Activated CD4-positive, alpha-beta T cell treated with anti-CD3 and anti-CD28 coated beads for 36 hours (primary cell): ENCODE data around the gene C10orf53. TPM values are rescaled to one million over a fixed set of nuclear protein-coding genes. Genes with fewer than 3 reads are reported as not detected.

ENCODE experiments used
- ATAC-seq: fragments of 200-7000 bp; cut with Tn5 transposase; one replicate; pipeline ENCODE4 v1.10.0; 2021; ENCODE audit warnings: mild to moderate bottlenecking, moderate library complexity
- CTCF ChIA-PET: fragments of 350-600 bp; sonication (Branson Sonifier 250); formaldehyde crosslinking; loops from one replicate; lab custom pipeline; 2021; ENCODE audit warnings: antibody characterized with exemption; lab: Charles Lee
- POLR2A ChIA-PET: fragments of 350-600 bp; sonication (Branson Sonifier 250); formaldehyde crosslinking; loops from one replicate; lab custom pipeline; 2021; ENCODE audit warnings: antibody characterized with exemption, inconsistent platforms; lab: Charles Lee
- DNase-seq: peaks from one replicate; pipeline ENCODE4 v3.0.0-alpha.2; 2020
- H3K27ac Mint-ChIP-seq: one replicate; pipeline ENCODE4 v1.8.0; 2021; ENCODE audit warnings: mixed read lengths
- H3K27me3 Mint-ChIP-seq: one replicate; pipeline ENCODE4 v1.8.0; 2021; ENCODE audit warnings: mixed read lengths
- H3K36me3 Mint-ChIP-seq: one replicate; pipeline ENCODE4 v1.8.0; 2021; ENCODE audit warnings: low read depth, mixed read lengths
- H3K4me1 Mint-ChIP-seq: one replicate; pipeline ENCODE4 v1.8.0; 2021; ENCODE audit warnings: mixed read lengths
- H3K4me3 Mint-ChIP-seq: one replicate; pipeline ENCODE4 v1.8.0; 2021; ENCODE audit warnings: mild to moderate bottlenecking, moderate library complexity, mixed read lengths
- H3K9me3 Mint-ChIP-seq: one replicate; pipeline ENCODE4 v1.8.0; 2021; ENCODE audit warnings: low read depth, mixed read lengths
- intact Hi-C, 2 experiments: fragments of 100-400 bp; cut with DNase I in 1 of 2; cut with micrococcal nuclease in 1 of 2; formaldehyde crosslinking; loops; one replicate each; pipeline versions ENCODE4 v1.14.2 to v1.15.1; 2022 to 2024; cut with DNase I, micrococcal nuclease
- total RNA-seq, 2 experiments: library from RNA; stranded (reverse); gene quantifications; one replicate each; pipeline ENCODE4 v1.2.3, GENCODE V29; 2021

The C10orf53 gene, protein sequence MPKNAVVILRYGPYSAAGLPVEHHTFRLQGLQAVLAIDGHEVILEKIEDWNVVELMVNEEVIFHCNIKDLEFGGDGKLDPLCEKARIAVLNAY
- total RNA-seq = not detected

DNA sequence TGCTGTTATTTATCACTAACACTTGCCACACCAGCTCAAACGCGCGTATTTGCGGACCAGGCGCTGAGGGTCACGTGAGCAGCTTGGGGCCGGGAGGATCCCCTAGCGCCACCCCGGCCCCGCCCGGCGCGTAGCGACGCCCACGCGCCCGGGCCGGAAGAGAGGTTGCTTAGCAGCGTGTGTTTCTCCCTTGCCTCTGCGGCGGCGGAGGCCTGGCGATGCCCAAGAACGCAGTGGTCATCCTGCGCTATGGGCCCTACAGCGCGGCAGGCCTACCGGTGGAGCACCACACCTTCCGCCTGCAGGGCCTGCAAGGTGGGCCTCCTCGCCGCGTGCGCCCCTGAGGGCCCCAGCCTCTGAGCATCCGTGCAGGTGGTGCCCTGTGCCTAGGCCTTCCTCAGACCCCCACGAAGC is at the start of gene C10orf53:
Gene C10orf53, plus strand, starts transcription at position 172 of the 414 bp plus-strand sequence. Its CDS starts 47 bp downstream, at position 219.
- Mint-ChIP-seq H3K4me1 (peaks cover 5% of the 10 kb centered on the region), H3K9me3 (peaks cover 19% of the 10 kb centered on the region), H3K4me3 (no peak within 1 kb of the TSS), H3K36me3 (no peaks in the 10 kb centered on the region), H3K27ac (no peak within 1 kb of the TSS), H3K27me3 (peaks cover 38% of the 10 kb centered on the region)
- POLR2A ChIA-PET = no interaction called here
- intact Hi-C loops = loop anchor here in 1 of 2 experiments (1.0 kb wide), 1 partner anchor 72 kb away; no protein-coding TSS in a partner anchor
- peak; percentile 70 for ATAC-seq
- CTCF ChIA-PET = interaction anchor here (0.7 kb wide), 1 partner anchor 87 kb away, joined by 4 read pairs; no protein-coding TSS in a partner anchor
- peak; percentile 73 for DNase-seq

DNA sequence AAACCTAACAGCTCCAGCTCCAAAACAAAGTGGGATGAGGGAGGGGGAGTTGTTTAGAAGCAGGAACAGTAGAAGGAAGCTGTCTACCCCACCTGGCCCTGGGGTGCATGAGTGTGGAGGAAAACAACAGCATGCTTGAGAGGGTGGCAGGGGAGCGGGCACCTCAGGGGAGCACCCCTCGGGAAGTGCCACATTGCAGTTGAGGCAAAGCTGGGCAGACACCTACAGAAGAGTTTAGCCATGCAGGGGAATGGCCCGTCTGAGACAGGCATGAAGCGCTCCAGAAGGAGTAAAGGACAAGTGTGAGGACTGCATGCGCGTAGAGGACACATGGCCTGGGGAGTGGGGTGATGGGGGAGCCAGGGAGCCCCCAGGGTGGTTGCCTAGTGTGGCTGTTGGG is 47.5 kb upstream of the C10orf53 start:
- Mint-ChIP-seq H3K9me3 (no peaks in the 10 kb centered on the region), H3K27ac (no peak overlapping the region), H3K4me1 (no peaks in the 10 kb centered on the region), H3K27me3 (no peaks in the 10 kb centered on the region), H3K36me3 (no peaks in the 10 kb centered on the region), H3K4me3 (no peak overlapping the region)
- no peak for DNase-seq
- ChIA-PET POLR2A (no interaction called here), CTCF (no interaction called here)
- ATAC-seq = no peak
- intact Hi-C loops = no loop called here

DNA sequence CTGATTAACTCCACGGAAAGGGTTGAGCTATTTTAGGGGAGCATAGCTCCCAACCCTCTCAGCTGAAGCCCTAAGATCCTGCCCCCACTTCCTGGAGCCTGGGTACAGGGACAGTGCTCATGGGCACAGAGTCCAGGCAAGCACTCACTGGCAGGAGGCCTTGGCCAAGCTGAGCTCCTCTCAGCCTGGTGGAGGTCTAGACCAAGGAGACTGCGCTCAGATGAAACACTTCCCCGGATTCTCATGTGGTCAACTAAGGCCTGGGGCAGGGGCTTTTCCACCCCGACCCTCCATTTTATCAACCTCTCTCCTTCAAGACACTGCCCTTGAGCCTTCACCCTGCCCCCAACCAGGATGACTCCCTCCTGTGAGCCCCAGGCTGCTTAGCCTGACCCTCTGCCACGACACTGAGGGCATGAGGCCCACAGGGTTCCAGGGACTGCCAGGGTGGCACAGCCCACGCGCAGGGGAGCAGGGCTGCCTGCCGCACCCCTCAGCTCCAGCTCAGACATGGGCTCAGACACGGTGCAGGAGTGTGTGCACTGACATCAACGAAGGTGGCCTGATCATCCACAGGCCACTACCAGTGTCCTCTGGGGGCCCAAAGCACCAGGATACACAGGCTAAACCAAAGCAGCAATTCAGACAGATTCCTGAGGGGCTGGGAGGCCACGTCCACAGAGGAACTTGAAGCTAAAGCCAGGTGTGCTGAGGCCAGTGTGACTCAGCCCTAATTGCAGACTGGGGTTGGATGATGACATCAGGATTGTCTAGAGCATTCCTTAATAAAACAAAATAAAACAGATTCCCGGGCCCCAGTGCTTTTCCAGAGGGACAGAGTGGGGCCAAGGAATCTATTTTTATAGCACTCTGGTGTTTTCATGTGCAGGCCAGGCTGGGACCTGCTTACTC is 46.8 kb upstream of the C10orf53 start:
- no peaks in the 10 kb centered on the region for H3K4me1 Mint-ChIP-seq
- no peaks in the 10 kb centered on the region for H3K9me3 Mint-ChIP-seq
- ATAC-seq = no peak
- peaks cover 4% of the 10 kb centered on the region for H3K27me3 Mint-ChIP-seq
- no peak for DNase-seq
- ChIA-PET POLR2A (no interaction called here), CTCF (no interaction called here)
- no peak overlapping the region for H3K4me3 Mint-ChIP-seq
- no peak overlapping the region for H3K27ac Mint-ChIP-seq
- intact Hi-C loops = no loop called here
- no peaks in the 10 kb centered on the region for H3K36me3 Mint-ChIP-seq

DNA sequence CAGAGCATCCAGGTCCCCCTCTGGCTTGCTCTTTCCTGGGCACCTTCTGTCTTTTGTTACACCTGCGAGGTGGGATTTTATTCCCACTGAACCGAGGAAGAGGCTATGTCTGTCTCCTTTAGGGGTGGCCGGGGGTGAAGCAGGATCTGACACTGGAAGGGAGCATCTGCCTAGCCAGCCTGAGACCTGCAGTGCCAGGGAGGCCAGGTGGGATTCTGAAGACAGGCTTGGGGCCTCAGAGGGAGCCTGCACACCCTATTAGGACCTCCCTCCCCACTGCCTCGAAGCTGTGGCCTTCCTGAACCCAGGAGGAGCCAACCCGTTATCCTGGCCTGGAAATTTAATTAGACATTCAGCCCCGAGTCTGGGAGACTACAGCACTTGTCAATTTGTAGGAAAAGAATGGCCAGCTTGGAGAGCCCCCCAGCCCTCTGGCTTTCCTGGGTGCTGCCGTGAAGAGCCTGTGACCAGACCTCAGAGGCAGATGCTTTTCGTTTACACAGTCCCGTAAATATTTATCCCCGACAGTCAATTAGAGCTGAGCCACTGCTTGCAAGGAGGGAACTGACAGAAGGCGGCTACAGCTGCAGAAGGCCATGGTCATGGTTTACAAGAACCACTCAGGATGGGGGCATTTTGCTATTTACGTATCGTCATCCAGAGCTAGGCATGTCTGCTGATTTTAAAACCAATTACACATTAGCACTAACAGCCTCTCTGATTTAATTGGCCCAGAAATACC is 46.0 kb upstream of the C10orf53 start:
- CTCF ChIA-PET = no interaction called here
- no peak overlapping the region for H3K4me3 Mint-ChIP-seq
- POLR2A ChIA-PET = no interaction called here
- no peaks in the 10 kb centered on the region for H3K4me1 Mint-ChIP-seq
- peaks cover 4% of the 10 kb centered on the region for H3K27me3 Mint-ChIP-seq
- ATAC-seq = no peak
- H3K36me3 Mint-ChIP-seq = no peaks in the 10 kb centered on the region
- H3K9me3 Mint-ChIP-seq = no peaks in the 10 kb centered on the region
- intact Hi-C loops = no loop called here
- no peak overlapping the region for H3K27ac Mint-ChIP-seq
- no peak for DNase-seq

DNA sequence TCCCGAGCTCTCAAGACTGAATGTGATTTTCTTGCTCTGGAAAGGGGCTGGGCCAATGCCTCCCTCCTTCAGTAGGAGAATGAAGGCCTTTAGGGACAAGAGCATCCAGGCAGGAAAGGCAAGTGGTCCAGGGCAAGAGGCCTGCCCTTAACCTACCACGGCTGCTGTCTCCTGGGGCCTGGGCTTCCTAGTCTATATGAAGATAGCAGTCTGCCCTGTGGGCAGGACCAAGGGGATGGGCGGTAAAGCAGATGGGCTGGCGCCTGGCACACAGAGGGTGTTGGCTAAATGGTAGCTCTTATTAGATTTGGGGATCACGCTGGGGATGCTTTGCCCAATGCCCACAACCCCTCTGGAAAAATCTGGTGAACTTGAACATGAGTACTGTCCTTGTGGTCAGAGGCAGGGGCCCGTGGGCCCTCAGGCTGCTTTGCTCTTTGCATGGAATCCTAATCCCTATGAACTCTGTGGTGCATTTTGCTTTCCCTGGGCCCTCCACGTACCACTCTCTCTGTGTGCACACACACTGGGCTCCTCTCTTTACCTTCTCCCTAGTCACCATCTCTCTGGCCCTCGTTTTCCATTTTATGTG is 45.3 kb upstream of the C10orf53 start:
- H3K27ac Mint-ChIP-seq = no peak overlapping the region
- POLR2A ChIA-PET = no interaction called here
- H3K4me3 Mint-ChIP-seq = no peak overlapping the region
- intact Hi-C loops = no loop called here
- no peaks in the 10 kb centered on the region for H3K4me1 Mint-ChIP-seq
- peaks cover 4% of the 10 kb centered on the region for H3K27me3 Mint-ChIP-seq
- no peaks in the 10 kb centered on the region for H3K9me3 Mint-ChIP-seq
- ATAC-seq (no peak), DNase-seq (no peak)
- no peaks in the 10 kb centered on the region for H3K36me3 Mint-ChIP-seq
- CTCF ChIA-PET = no interaction called here

DNA sequence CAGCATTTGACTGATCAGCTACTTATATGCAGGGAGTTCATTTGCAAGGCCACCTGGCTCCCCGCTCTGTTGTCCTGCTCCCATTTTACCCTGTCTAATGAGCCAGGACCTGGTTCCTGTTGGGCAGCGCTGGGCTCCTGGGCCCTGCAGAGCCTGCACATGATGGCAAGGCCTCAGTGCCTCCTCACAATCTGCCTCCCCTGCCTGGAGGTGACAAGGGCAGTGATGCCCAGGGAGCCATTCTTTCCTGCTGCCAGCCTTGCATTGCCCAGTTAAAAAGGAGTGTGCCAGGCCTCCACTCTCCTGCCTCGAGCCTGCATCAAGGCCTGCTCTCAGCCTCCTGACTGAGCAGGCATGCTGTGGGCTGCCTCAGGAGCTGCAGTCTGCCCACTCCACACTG is 37.1 kb upstream of the C10orf53 start:
- Mint-ChIP-seq H3K4me1 (no peaks in the 10 kb centered on the region), H3K4me3 (no peak overlapping the region), H3K27ac (no peak overlapping the region), H3K36me3 (no peaks in the 10 kb centered on the region), H3K9me3 (no peaks in the 10 kb centered on the region), H3K27me3 (peaks cover 9% of the 10 kb centered on the region)
- no peak for ATAC-seq
- intact Hi-C loops = no loop called here
- ChIA-PET POLR2A (no interaction called here), CTCF (no interaction called here)
- DNase-seq = no peak

DNA sequence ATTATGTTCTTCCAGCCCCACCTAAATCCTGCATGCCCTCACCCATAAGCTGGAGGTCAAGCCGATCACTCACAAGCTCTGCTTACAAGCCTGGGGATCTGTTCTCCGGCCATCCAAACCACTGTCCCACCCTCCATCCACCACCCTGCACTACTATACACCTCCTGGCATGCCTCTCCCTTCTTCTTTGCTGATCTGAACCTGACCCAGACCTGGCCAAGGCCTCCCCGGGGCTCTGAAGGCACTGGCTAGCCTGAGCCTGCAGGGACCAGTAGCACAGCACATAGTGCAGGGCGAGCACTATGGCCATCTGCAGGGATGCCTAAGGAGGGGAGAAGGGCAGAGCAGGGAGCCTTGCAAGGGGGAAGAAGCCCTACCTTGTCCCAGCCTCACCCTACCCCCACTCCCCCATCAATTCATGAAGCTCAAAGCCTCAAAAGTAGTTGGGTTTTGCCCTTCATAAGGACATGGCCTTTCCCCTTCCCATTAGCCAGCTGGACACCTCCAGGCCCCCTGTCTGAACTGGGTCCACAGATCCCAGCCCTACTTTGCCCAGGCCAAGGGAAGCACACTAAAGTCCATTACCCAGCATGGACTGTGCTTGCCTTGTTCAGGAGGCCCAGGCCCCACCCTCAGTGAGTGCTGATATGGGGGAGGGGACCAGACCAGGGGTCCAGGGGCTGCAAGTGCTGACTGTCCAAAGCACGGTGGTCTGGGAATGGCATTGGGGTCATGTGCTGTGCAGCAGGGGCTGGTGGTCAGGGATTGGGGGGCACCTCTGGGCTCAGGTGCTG is 36.0 kb upstream of the C10orf53 start:
- H3K4me1 Mint-ChIP-seq = no peaks in the 10 kb centered on the region
- intact Hi-C loops = no loop called here
- H3K27me3 Mint-ChIP-seq = peaks cover 6% of the 10 kb centered on the region
- no peak for DNase-seq
- H3K4me3 Mint-ChIP-seq = no peak overlapping the region
- ChIA-PET POLR2A (no interaction called here), CTCF (no interaction called here)
- H3K36me3 Mint-ChIP-seq = no peaks in the 10 kb centered on the region
- no peak for ATAC-seq
- no peaks in the 10 kb centered on the region for H3K9me3 Mint-ChIP-seq
- H3K27ac Mint-ChIP-seq = no peak overlapping the region

DNA sequence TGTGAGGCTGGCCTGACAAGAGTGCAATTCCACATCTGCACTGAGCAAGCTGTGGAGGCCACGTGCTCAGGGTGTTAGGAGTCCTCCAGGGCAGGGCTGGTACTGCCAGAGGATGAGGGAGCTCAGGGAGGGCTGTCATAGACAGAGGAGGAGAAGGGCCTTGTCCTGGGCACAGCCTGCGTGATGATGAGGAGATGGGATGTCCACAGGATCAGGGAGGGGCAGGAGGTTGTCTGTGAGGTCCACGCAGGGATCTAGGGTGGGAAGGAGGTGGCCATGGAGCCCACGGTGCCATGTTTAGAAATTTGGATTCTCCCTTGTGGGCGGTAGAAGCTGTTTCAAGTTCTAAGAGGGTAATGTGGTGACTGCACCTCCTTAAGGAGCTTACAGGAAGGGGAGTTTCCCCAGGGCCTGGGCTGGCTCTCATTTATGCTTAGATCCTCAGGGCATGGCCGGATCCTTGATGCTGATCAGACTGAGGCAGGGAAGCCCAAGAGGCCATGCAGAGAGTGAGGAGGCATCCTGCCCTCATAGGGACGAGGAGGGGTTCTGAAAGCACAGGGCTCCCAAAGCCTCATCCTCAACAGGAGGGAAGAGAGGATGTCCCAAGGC is 35.3 kb upstream of the C10orf53 start:
- POLR2A ChIA-PET = no interaction called here
- H3K36me3 Mint-ChIP-seq = no peaks in the 10 kb centered on the region
- peaks cover 6% of the 10 kb centered on the region for H3K27me3 Mint-ChIP-seq
- no peak overlapping the region for H3K4me3 Mint-ChIP-seq
- intact Hi-C loops = no loop called here
- CTCF ChIA-PET = no interaction called here
- no peaks in the 10 kb centered on the region for H3K9me3 Mint-ChIP-seq
- H3K27ac Mint-ChIP-seq = no peak overlapping the region
- DNase-seq (no peak), ATAC-seq (no peak)
- H3K4me1 Mint-ChIP-seq = peaks cover under 1% of the 10 kb centered on the region

DNA sequence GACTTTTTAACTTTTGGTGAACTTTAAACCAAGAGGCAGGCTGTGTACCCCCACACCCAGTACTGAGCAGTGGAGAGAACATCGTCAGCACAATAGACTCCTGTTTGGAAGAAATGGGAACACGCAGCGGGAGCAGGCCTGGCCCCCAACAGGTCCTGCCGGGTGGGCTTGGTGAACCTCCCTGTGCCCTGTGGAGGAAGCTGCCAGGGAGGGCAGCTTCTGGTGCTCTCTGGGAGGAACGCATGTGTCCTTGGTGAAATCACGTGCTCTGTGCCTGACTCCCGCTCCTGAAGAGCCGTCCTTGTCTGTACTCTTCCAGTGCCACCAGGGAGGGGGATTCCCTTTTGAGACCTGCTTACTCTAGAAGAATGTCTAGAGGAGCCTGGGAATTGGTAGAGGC is 34.0 kb upstream of the C10orf53 start:
- Mint-ChIP-seq H3K4me3 (no peak overlapping the region), H3K27me3 (peaks cover 4% of the 10 kb centered on the region), H3K9me3 (no peaks in the 10 kb centered on the region), H3K36me3 (no peaks in the 10 kb centered on the region), H3K4me1 (peaks cover 6% of the 10 kb centered on the region), H3K27ac (no peak overlapping the region)
- no peak for ATAC-seq
- no peak for DNase-seq
- ChIA-PET POLR2A (no interaction called here), CTCF (interaction anchor here (0.6 kb wide), 1 partner anchor 23 kb away, joined by 3 read pairs; no protein-coding TSS in a partner anchor)
- intact Hi-C loops = no loop called here

DNA sequence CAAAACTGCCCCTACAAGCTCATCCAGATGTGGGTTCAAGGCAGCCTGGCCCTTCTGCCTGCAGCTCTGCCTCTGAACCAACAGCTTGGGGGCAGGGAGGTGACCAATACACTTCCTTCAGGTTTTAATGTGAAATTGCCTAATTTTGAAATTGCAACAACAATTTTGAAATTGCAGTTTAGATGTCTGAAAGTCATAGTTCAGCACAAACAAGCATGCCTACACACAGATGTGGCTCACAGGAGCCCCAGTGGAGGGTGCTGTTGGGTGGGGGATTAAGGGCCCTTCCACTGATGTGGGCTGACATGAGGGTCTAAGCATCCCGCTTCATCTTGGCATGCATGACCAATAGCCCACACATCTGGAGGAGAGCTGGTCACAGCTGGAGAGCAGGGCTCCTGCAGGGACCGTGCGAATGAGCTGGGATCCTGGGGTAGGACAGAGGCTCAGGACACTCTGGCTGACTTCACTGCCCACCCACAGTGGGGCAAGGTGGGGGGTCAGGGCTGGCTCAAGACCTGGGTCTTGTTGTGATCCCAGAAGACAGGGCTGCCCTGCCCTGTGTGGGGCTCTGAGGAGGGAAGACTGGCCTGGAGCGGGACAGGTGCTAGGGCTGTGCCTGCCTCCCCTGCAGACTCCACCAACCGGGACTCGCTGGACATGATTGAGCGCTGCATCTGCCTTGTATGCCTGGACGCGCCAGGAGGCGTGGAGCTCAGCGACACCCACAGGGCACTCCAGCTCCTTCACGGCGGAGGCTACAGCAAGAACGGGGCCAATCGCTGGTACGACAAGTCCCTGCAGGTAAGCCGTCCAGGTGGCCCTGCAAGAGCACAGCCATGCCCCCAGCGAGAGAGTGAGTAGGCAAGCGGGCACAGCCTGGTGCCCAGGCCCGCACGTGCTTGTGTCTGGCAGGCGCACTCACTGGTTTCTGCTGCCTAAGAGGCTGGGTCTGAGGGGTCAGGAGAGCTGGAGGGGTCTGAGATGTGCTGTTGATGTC is 33.3 kb upstream of the C10orf53 start:
- peaks cover 6% of the 10 kb centered on the region for H3K4me1 Mint-ChIP-seq
- POLR2A ChIA-PET = no interaction called here

More for the DNA sequence above, 33.3 kb upstream of the C10orf53 start:
- intact Hi-C loops = no loop called here
- Mint-ChIP-seq H3K36me3 (no peaks in the 10 kb centered on the region), H3K27ac (no peak overlapping the region), H3K27me3 (peaks cover 4% of the 10 kb centered on the region), H3K9me3 (no peaks in the 10 kb centered on the region), H3K4me3 (no peak overlapping the region)
- CTCF ChIA-PET = interaction anchor here (0.6 kb wide), 1 partner anchor 24 kb away, joined by 3 read pairs; no protein-coding TSS in a partner anchor
- no peak for ATAC-seq
- DNase-seq = no peak
